ENCODE results near the gene HEATR5A.
A peak's percentile ranks its signal among the peaks of the same experiment; 100 is the strongest.

Gene HEATR5A

DNA sequence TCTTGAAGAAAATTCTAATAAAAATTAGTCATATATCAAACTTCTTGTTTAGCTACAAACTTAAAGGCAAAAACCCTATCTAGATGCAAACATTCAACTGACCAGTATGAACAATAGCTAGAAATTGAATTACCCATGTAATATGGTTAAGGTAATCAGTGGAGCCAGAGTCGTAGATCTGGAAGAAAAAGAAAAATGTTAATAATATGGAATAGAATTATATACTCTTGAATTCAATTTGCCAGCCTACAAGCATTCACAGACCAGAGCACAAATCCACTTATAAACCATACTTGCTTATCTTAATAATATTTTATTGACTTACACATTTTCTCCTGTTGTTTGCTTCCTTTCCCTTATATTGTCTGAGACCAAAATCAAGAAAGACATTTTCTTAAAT, 7.7 kb upstream of the HEATR5A start:
- FAIRE-seq (no peak), DNase-seq (ENCODE audit: insufficient read length, low spot score) (no peak)

DNA sequence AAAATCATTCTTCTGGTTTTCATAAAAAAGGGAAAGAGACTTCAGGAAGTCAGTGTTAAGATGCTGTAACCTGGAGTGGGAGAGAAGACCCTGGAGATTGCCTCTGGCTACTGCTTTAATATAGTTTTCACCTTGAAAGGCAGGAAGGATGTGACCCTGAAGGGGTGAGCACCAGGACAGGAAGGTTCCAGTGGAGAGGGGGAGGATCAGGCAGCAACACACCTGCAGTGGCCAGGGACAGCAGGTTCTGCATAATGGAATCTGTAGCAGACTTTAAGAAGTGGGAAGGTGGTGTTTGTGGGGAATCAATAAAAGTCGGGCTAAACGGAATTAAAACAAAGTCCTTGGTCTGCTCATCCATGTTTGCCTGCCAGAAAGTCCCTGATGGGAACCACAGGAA, 6.3 kb upstream of the HEATR5A start:
- FAIRE-seq (peak; percentile 74), DNase-seq (ENCODE audit: insufficient read length, low spot score) (no peak)

DNA sequence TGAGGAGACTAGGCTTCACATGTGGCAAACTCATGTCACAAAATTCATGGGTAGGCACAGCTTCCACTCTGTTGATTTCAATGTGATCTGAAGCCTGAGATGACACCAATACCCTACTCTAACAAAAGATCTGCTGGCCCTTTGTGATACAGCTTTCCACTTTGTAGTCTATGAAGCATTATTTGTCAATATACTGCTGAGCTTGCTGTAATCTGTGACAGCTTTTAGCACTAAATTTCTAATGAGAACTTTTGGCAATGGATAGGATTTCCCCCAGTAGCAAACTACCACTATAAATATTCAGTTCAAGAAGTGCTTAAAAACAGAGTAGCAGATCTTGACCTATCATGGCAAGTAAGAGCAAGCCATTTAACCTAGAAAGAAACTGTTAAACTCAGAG, 5.6 kb upstream of the HEATR5A start:
- no peak for DNase-seq (ENCODE audit: insufficient read length, low spot score)
- peak; percentile 65 for FAIRE-seq

DNA sequence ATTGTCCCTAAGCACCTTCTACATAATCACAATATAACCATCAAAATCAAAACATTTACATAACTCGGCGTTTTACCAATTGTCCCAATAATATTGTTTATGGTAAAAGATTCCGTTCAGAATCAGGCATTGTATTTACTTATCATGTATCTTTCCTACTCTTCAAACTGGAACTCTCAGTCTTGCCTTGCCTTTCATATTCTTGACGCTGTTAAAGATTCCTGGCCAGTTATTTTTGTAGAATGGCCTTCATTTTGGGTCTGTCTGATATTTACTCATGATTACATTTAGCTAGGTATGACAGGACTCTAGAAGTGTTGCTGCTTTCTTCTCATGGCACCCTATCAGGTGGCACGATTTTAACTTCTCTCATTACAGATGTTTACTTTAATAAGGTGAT, 850 bp upstream of the HEATR5A start:
- DNase-seq (ENCODE audit: insufficient read length, low spot score) (no peak), FAIRE-seq (no peak)

DNA sequence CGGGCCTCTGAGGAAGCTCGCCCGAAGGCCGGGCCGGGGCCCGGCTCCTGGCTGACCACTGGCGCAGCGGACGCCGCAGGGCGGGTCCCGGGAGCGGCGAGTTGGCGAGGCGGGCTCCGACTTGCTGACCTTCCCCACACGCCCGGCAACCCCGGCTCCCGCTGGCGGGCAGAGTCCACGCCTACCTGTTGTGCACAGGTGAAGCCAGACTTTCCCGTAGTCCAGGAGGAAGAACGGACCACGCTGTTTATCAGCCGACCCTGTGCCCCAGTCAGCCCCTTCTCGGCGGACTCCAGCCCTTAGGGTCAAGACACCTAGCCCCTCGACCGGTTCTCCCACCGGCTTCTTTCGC, 407 bp downstream of the HEATR5A start:
- FAIRE-seq (no peak), DNase-seq (ENCODE audit: insufficient read length, low spot score) (peak; percentile 65)

DNA sequence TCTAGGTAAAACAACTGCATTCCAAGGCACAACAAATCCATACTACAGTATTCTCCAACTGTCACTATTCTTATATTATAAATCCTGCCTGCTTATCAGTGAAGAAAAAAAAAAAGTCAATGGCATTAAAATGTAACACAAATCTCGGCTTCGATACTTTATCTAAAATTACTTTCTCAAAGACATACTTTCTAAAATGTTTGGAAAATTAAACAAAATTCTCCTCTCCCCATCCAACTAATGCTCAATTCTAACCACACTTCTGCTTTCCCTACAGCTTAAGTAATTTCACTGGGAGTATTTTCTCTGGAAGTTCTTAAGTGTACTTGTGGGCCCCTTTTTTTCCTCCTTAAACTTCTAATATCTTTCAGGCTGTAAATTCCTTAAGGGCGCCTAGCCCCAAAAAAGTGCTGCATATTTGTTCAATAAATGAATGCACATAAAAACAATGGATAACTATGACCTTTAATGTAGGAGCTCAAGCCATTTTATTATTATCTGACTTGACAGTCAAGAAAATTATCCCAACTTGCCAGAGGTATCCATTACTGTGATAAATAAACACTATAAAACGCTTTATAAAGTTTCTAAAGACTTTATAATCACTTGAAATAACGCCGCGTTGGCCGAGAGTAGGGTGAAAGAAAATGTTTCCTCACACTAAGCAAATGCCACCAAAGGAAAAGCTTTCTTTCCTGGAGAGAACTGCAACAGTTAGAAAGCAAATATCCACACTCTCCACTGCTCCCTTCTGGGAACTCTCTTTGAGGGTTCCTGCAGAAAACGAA, 977 bp downstream of the HEATR5A start:
- FAIRE-seq, result peak; percentile 54
- no peak for DNase-seq (ENCODE audit: insufficient read length, low spot score)

DNA sequence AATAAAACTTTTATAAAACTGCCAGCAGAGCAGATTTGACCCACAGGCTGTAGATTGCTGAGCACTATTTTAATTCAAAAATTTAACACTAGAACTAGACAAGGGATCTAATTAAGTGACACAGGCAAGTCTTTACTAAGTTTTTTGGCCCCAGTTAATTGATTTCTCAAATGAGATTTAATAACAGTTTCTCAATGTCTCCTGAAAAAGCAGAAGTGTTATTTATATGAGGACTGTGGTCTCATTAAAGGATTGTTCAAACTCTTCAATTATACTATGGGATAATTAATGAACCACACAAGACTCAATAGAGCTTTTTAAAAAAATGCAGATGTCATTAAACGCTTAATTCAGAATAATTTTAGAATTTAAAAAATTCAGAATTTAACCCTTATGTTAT, 1.9 kb downstream of the HEATR5A start:
- FAIRE-seq (no peak), DNase-seq (ENCODE audit: insufficient read length, low spot score) (no peak)

DNA sequence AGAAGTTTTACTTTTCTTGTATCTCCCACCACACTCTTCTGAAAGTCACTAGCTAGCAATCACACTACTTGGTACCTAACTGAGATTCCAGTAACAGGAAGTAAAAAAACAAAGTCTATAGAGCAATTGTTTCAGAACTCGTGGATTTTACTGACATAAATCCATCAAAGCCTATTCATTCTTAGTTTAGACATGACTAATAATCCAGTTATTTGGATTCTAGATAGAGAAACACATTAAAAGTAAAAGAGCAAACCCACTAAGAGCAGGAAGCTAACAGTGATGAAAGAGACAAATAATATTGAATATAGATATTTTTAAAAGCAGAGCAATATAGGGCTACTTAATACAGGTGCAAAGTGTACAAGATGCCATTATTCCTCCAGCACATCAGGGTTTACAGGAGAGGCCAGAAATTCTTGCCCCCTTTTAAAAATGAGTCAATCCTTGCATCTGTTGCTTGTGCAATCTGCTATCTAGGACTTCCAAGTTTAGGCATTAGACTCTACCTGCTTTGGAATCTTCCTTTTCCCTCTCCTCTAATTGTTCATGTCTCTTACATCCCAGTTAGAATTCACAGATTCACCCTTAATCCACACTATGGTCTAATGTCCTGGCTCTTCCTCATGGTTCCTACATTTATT, 6.0 kb downstream of the HEATR5A start:
- FAIRE-seq (peak; percentile 66), DNase-seq (ENCODE audit: insufficient read length, low spot score) (peak; percentile 22)

DNA sequence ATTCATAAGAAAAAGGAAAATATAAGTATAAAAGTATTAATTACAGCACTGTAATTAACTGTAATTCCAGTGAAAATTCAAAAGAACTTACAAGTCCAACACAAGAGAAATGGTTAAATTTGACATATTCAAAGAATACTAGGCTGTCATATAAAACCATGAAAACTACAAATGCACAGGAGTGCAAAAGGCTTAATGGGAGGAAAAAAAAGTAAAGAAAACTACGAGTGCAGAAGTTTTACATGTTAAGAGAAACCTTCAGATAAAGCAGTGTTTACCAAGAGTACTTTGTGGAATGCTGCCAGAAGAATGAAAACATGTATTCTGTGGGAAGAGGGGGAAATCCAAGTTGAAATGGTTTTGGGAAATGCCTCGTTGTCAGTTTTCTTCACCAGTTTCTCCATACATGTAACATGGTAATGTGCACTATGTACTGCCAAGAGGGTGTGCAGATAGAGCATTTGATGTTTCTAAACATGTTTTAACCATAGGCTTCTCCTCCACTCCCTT, 9.1 kb downstream of the HEATR5A start:
- DNase-seq (ENCODE audit: insufficient read length, low spot score), result no peak
- no peak for FAIRE-seq

DNA sequence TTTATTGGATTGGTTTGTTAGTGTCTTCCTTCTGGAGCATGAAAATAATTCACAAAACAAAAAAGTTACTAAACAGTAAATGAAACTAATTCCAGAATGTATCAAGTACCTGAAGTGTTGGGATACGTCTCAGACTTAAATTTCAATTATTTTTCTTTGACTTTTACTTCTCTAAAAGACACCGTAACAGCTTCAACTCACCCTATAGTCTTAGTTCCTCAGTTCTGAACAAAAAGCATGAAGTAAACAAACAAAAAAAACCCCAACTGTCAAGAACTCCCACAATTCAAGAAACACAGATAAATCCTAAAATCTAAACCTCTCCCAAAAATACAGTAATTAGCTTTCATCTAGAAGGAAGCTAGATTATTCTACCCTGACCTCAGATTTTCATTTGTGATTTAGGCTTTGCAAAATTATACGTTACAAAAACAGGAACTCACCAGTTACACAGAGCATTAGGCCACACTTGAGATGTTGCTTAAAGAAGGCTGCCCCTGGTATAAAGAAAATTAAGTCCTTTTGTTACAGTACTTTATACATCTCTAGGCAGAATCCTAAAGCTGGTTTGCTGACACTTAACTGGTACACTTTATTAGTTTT, 10.2 kb downstream of the HEATR5A start:
- FAIRE-seq, result no peak
- DNase-seq (ENCODE audit: insufficient read length, low spot score), result no peak

DNA sequence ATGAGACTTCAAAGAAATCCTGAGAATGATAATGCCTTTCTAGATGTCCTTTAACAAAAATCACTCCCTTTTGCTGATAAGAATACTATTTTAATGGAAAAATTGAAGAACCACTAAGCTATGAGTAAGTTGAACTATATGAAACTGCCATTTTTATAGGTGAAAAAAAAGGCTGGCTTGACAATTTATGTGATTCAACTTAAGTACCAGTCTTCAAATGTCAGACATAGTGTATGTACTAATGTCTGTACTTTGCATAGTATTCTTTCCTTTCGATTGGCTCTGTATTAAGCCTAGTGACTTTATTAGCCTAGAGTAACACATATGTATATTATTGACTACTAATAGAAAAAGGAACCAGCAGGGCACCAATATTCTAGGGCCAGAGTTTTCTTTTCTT, 11.9 kb downstream of the HEATR5A start:
- no peak for DNase-seq (ENCODE audit: insufficient read length, low spot score)
- FAIRE-seq, result peak; percentile 60

DNA sequence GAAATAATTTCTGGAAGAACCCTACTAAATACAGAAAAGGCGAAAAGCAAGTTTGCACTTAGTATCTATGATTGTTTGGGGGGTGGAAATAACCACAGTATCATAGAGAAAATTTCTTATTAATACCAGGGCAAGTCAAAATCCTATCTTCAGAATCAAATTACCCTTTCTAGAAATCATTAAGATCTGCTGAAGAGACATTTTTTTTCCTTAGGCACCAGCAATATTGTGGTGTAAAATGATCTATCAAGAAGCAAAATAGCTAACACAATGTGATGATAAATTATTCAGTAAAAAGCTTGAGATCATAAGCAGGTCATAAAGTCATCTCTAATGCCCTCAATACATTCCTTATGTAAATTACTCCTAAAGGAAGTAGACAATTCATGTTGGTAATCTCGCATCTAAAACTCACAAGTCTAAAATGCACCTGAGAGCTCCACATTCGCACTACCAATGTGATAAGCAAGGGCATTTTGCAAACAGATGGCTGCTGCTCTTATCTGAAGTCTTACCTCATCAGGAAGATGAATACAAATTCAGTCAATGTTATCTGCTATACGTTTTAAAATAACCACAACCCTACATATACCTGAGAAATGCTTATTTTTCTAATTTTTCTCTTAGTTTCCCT, 14.6 kb downstream of the HEATR5A start:
- peak; percentile 16 for FAIRE-seq
- DNase-seq (ENCODE audit: insufficient read length, low spot score), result no peak

DNA sequence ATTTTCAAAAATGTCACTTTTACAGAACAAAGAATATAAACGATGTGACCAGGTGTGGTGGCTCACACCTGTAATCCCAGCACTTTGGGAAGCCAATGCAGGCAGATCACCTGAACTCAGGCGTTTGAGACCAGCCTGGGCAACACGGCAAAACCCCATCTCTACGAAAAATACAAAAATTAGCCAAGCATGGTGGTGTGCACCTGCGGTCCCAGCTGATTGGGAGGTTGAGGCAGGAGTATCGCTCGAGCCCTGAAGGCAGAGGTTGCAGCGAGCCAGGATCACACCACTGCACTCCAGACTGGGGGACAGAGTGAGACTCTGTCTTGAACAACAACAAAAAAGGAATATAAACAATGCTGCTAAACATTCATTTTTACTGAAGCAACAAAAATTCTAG, 15.2 kb downstream of the HEATR5A start:
- DNase-seq (ENCODE audit: insufficient read length, low spot score) (no peak), FAIRE-seq (peak; percentile 67)

DNA sequence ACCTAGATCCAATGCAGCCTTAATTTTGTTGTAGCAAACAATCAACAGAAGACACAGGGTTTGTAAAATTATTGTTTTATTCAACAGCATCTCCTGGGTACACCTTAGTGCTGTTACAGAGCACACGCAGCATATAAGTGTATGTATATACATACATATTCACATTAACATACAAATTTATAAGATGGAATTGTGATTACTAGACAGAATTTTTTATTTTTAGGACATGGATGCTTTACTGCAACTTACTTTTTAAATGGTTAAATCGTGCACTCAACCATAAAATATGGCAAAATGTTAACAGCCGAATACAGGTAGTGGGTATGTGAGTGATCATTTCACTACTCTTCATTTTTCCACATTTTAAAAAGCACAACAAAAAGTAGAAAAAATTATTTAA, 16.6 kb downstream of the HEATR5A start:
- FAIRE-seq, result peak; percentile 80
- DNase-seq (ENCODE audit: insufficient read length, low spot score), result no peak

DNA sequence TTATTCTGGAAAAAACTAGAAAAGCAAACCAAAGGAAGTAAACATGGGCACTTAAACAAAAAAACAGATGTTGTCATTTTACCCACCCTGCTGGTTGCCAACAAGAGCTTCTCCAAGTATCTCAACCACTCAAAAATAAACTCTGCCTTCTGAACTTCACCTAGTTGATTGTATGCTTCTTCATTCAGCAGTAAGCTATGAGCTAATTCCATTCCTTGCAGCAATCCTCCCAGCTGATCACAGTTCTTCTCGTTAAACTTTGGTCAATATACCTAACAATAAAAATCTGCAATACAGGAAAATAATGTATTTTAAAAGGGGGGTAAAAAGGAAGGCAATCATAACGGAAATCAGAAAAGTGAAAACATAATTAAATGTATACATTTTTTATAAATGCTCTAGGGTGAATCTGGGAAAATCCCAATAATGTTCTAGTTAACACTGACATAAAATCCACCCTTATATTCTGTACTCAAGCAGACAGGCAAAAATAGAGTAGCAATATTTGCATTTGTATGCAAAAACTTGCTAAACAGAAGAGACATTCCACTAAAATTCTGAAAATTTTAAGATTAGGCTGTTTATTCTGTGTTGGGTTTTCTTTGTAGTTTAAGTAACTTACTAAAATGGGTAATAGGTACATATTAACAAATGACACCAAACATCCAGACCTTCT, 17.4 kb downstream of the HEATR5A start:
- DNase-seq (ENCODE audit: insufficient read length, low spot score) (no peak), FAIRE-seq (peak; percentile 46)

DNA sequence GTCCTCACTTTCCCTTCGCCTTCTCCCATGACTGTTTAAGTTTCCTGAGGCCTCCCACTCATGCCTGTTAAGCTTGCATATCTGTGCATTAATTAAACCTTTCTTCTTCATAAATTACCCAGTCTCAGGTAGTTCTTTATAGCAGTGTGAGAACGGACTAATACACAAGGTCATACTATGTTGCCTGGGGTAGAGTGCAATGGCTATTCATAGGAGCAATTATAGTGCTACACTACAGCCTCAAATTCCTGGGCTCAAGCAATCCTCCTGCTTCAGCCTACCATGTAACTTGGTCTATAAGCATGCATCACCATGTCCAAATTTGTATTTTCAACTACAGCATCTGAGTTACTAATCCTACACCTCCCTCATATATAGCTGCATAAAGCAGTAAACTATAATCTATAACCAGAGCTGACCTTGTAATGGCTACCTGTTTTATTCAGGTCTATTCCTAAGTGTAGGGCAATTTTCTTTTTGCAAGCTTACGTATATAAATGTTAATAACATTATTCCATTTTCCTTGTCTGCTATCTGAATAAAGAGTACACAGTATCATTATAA, 18.9 kb downstream of the HEATR5A start:
- FAIRE-seq (peak; percentile 86), DNase-seq (ENCODE audit: insufficient read length, low spot score) (no peak)

DNA sequence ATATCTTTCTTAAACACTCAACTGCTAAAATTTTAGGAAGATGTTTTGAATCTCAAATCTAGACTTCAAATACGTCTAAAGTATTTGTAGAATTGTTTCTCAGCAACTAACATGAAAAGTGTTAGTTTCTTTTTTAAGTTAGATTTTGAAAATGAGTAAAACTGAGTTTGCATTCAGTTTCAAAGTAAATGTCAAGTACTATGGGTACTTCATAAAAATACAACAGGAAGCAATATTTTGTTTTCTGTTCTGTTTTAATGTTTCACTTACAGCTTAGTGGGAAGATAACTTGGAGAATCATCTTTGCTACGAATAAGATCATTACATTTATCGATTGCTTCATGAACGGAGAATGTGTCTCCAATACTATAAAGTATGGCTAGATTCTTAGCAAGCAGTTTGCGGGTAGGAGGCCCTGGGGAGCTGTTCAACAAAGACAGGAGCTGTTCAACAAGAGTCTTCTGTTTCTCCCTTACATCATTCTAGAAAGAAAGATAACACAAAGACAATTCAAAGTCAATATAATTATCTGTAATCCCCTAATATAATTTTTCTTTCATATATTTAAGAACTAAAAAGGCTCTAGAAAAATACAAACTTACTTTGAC, 20.2 kb downstream of the HEATR5A start:
- FAIRE-seq (no peak), DNase-seq (ENCODE audit: insufficient read length, low spot score) (no peak)

DNA sequence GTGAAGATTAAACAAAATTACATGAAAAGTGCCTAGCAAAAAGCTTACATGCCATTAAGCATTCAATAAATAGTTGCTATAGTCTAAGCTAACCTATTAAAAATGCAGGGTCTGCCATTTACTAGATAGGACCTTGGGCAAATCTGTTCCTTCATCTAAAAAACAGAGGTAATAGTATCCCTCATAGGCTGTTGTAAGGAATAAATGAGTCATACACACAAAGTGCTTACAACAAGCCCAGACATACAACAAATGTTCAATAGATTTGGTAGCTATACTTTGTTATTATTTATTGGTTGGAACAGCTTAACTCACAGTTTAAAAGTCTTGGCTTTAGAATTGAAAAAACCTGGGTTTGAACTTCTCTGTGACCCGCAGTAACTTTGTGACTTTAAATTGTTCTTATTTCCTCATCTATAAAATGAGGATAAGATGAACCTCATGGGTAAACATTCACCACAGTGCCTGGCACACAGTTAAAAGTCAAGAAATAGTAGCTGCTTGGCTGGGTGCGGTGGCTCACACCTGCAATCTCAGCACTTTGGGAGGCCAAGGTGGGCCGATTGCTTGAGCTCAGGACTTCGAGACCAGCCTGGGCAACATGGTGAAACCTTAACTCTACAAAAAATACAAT, 24.7 kb downstream of the HEATR5A start:
- no peak for FAIRE-seq

DNA sequence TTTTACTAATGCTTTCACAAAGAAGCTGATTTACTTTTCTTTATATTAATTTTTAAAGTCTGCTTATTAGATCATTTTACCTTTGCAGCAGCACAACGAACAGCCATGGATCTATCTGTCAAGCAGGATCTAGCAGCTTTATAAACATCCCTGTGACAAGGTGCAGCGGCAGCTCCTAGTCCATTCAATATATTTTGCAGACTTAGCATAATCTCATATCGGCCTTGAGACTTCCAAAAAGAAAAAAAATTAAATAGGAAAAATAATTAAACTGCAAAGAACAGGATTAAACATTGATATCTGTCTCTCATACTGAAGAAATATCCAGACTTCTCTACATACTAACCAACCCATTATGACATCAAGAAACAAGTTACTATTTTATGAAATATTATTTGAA, 25.2 kb downstream of the HEATR5A start:
- FAIRE-seq (no peak), DNase-seq (ENCODE audit: insufficient read length, low spot score) (no peak)

More for the DNA sequence above, 24.7 kb downstream of the HEATR5A start:
- DNase-seq (ENCODE audit: insufficient read length, low spot score), result no peak
